Mesodermal cell (in vitro differentiated cells): ENCODE data around the gene NCBP3.

Experiments used
- H3K27ac ChIP-seq: 2 replicates; pipeline ENCODE4 v1.7.0; 2013; ENCODE audit warnings: mild to moderate bottlenecking, low read depth, low read length, moderate library complexity; ENCODE audit not compliant: severe bottlenecking
- H3K36me3 ChIP-seq: 2 replicates; pipeline ENCODE4 v1.7.1; 2013; ENCODE audit warnings: mild to moderate bottlenecking, low read length, moderate library complexity; ENCODE audit not compliant: control insufficient read depth, insufficient read depth
- H3K4me1 ChIP-seq: one replicate; pipeline ENCODE4 v1.7.1; 2013; ENCODE audit warnings: mild to moderate bottlenecking, low read length; ENCODE audit not compliant: insufficient read depth, control insufficient read depth, poor library complexity, severe bottlenecking
- H3K4me3 ChIP-seq: 2 replicates; pipeline ENCODE4 v1.7.0; 2013; ENCODE audit warnings: low read length, control low read depth, mild to moderate bottlenecking; ENCODE audit not compliant: insufficient read depth, poor library complexity, severe bottlenecking; ENCODE audit errors: extremely low read depth
- H3K9me3 ChIP-seq: 2 replicates; pipeline ENCODE4 v1.7.1; 2013; ENCODE audit warnings: mild to moderate bottlenecking, low read length, moderate library complexity; ENCODE audit not compliant: control insufficient read depth
- WGBS, 2 experiments: methylation state at CpG; one replicate each; pipeline ENCODE4 v1.1.5; 2013; ENCODE audit warnings: missing lambda C conversion rate in 2 of 2; ENCODE audit not compliant: insufficient coverage in 2 of 2; 5-methylcytosine and 5-hydroxymethylcytosine counted together

Gene NCBP3

GRCh38 chr17:3880983-3881382 lies 34.9 kb upstream of the NCBP3 start:
- Histone ChIP-seq H3K9me3 (no peaks in the 10 kb centered on the region), H3K4me3 (no peak overlapping the region), H3K36me3 (peaks cover 3% of the 10 kb centered on the region), H3K27ac (no peak overlapping the region), H3K4me1 (peaks cover 5% of the 10 kb centered on the region)
- WGBS, 2 experiments: 91 to 93% methylated on average over 6 to 7 of the region's 7 CpGs

DNA sequence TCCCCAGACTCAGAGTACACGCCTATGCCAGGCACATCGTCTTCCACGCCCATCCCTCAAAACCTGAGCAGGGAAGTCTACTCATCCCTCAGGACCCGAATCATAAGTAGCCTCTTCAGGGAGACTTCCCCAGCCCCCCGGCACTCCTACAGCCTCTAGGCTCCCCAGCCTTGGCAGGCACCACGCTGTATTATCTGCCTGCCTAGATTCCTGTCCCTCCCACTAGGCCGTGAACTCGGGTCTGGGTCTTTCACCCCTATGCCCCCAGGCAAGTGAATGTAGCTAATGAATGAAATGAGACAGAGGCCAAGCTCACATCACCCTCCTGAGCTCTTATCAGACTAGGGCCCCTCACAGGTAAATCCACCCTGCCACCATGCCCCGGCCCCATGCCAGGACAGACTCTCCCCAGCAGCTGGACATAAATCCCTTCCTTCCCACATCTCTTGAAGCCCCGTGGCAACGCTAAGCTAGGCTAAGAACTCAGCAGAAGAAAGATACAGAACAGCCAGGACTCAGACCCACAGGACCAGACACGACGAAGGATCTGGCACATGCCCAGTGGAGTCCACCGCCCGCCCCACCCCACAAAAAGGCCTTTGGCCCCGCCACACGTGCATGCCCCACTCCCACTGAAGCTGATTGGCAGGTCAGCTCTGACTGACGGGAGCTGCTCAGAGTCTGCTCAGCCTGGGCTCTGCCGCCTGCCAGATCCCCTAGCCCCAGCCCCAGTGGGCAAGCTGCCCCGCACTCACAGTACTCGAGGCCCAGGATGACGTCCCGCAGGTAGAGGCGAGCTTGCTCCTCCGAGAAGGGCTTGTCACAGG lies 33.8 kb upstream of the NCBP3 start:
- Histone ChIP-seq H3K36me3 (peaks cover 8% of the 10 kb centered on the region), H3K4me1 (no peaks in the 10 kb centered on the region), H3K4me3 (no peak overlapping the region), H3K9me3 (no peaks in the 10 kb centered on the region), H3K27ac (peak overlapping the region; percentile 18)
- 86 to 89% methylated on average over 22 to 23 of the region's 25 CpGs for WGBS, 2 experiments

DNA sequence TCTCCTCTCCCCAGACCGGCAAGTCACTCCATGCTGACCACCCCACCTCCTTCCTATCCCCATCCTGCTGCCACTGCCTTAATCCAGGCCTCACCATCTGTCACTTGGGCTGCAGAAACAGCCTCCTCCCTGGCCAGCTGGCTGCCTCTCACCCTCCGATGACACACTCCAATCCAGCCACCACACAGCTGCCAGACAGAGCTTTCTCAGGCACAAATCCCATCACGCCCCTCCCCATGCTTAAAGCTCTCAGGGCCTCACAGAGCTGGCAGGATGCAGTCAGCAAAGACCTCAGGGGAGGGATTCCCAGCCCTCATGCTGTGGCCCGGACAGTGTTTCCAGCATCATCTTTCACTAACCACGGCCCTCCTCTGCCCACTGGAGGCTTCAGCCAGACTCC lies 33.1 kb upstream of the NCBP3 start:
- H3K9me3 ChIP-seq: no peaks in the 10 kb centered on the region
- H3K4me1 ChIP-seq: no peaks in the 10 kb centered on the region

DNA sequence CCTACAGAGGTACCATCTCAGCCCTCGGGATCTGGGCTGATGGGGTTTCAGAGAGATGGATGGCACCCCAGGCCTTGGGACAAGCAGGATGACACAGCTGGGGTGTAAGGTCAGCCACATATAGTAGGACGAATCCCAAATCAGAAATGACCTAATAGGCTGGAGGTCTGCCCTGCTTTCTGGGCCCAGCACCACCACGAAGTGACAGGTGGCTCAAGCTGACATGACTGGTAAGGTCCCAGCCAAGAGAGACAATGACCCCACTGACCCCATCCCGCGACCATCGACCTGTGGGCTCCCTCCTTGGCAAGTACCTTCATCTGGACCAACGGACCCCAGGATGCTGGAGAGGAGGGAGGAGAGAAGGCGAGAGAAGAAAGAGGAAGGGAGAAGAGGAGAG lies 31.2 kb upstream of the NCBP3 start:
- H3K27ac ChIP-seq: no peak overlapping the region
- peaks cover 26% of the 10 kb centered on the region for H3K36me3 ChIP-seq
- no peak overlapping the region for H3K4me3 ChIP-seq
- H3K9me3 ChIP-seq: no peaks in the 10 kb centered on the region
- WGBS, 2 experiments: 90 to 93% methylated on average over 6 to 7 of the region's 8 CpGs
- no peaks in the 10 kb centered on the region for H3K4me1 ChIP-seq

More for the DNA sequence above, 33.1 kb upstream of the NCBP3 start:
- Histone ChIP-seq H3K4me3 (no peak overlapping the region), H3K27ac (peak overlapping the region; percentile 18), H3K36me3 (peaks cover 8% of the 10 kb centered on the region)
- WGBS, 2 experiments: 73 to 78% methylated on average over 4 to 5 of the region's 5 CpGs

- 98 to 100% methylated on average over 4 to 5 of the region's 7 CpGs for WGBS, 2 experiments
- no peaks in the 10 kb centered on the region for H3K9me3 ChIP-seq
- H3K4me3 ChIP-seq: no peak overlapping the region
- no peak overlapping the region for H3K27ac ChIP-seq
- H3K36me3 ChIP-seq: peaks cover 30% of the 10 kb centered on the region
- no peaks in the 10 kb centered on the region for H3K4me1 ChIP-seq
Observed at GRCh38 chr17:3875317-3875716, 29.3 kb upstream of the NCBP3 start.

DNA sequence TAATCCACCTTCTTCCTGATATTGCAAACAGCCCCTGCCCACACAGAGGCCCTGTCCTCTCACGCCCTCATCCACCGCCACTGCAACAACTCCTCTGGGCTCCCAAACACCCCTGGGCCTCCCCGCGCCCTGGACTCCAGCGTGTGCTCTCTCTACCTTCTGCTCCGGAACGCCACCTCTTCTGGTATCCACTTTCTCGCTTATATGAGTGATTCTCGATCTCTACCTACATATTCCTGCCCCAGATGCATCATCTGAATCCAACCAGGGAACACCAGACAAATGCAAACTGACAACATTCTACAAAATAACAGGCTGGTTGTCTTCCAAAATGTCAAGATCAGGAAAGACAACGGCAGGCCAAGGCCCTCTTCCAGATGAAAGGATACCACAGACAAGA lies 27.8 kb upstream of the NCBP3 start:
- Histone ChIP-seq H3K27ac (no peak overlapping the region), H3K36me3 (peaks cover 30% of the 10 kb centered on the region), H3K4me3 (no peak overlapping the region), H3K9me3 (no peaks in the 10 kb centered on the region), H3K4me1 (no peaks in the 10 kb centered on the region)
- 91 to 99% methylated on average over 8 to 9 of the region's 10 CpGs for WGBS, 2 experiments

GRCh38 chr17:3870871-3871306 lies 24.8 kb upstream of the NCBP3 start:
- Histone ChIP-seq H3K36me3 (peaks cover 27% of the 10 kb centered on the region), H3K4me1 (no peaks in the 10 kb centered on the region), H3K9me3 (no peaks in the 10 kb centered on the region), H3K27ac (no peak overlapping the region), H3K4me3 (no peak overlapping the region)
- WGBS, 2 experiments: 81 to 83% methylated on average over 9 to 10 of the region's 11 CpGs

- WGBS, 2 experiments: 82 to 89% methylated on average over 11 of the region's 11 CpGs
- Histone ChIP-seq H3K4me3 (no peak overlapping the region), H3K9me3 (no peaks in the 10 kb centered on the region), H3K36me3 (peaks cover 8% of the 10 kb centered on the region), H3K4me1 (no peaks in the 10 kb centered on the region), H3K27ac (no peak overlapping the region)
Observed at GRCh38 chr17:3867606-3868005, 21.6 kb upstream of the NCBP3 start.

GRCh38 chr17:3867106-3867505 lies 21.1 kb upstream of the NCBP3 start:
- Histone ChIP-seq H3K36me3 (peaks cover 3% of the 10 kb centered on the region), H3K27ac (no peak overlapping the region), H3K9me3 (no peaks in the 10 kb centered on the region), H3K4me3 (no peak overlapping the region), H3K4me1 (no peaks in the 10 kb centered on the region)
- 93 to 94% methylated on average over 17 of the region's 17 CpGs for WGBS, 2 experiments

- H3K9me3 ChIP-seq: no peaks in the 10 kb centered on the region
- peaks cover under 1% of the 10 kb centered on the region for H3K36me3 ChIP-seq
- no peaks in the 10 kb centered on the region for H3K4me1 ChIP-seq
- H3K4me3 ChIP-seq: no peak overlapping the region
- H3K27ac ChIP-seq: no peak overlapping the region
- WGBS, 2 experiments: 91 to 98% methylated on average over 21 of the region's 21 CpGs
Observed at GRCh38 chr17:3866276-3866675, 20.2 kb upstream of the NCBP3 start.

DNA sequence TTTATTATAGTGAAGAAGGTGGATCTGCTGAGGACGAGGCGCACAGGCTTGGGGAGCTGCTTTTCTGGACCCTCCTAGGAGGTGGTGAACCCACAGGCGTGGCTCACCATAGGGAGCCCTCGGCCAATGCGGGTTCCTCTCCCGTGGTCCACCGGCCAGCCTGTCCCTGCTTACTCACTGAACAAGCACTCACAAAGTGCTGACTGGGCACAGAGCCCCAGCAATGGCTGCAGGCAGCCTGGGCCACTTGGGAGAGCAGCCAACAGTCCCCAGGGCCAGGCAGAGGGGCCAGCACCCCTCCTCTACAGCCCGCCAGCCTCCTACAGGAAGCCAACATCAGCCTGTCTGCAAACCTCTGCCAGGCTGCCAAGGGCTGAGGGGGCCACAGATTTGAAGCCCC lies 19.1 kb upstream of the NCBP3 start:
- 90% methylated on average over 8 of the region's 8 CpGs; no CpG with 5 or more reads in 1 of the 2 experiments for WGBS, 2 experiments

More for the DNA sequence above, 19.1 kb upstream of the NCBP3 start:
- Histone ChIP-seq H3K4me1 (no peaks in the 10 kb centered on the region), H3K4me3 (no peak overlapping the region), H3K27ac (no peak overlapping the region), H3K36me3 (peaks cover 2% of the 10 kb centered on the region), H3K9me3 (no peaks in the 10 kb centered on the region)
